NOMO-1 treated with DMSO at 0.1 percent for 48 hours (cell line): ENCODE data around the gene DRD2.
A peak's percentile ranks its signal among the peaks of the same experiment; 100 is the strongest.

ENCODE experiments used
- DNase-seq: peaks from one replicate; lab custom pipeline; 2025; ENCODE audit not compliant: unreplicated experiment; lab: John Stamatoyannopoulos, UW

DRD2 gene

DNA sequence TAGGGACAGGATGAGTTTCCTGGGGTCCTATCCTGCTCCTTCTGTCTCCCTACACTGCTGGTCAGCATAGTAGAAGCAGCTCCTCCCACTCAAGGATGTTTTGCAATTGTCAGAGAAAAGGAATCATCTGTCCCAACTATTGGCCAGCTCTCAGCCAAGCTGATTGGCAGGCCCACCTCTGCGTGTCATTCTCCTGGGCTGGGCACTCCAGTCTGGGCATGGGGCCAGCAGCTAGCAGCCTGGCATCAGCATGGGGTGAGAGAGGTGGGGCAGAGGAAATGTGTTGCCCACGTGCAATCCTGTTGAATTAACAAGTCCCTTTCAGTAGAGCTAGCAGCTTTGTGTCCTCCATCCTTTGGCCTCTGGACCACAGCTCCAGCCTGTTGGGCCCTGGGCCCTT lies 73.5 kb downstream of the DRD2 start:
- no peak for DNase-seq

GRCh38 chr11:113400631-113401230 lies 74.5 kb downstream of the DRD2 start:
- no peak for DNase-seq

DNA sequence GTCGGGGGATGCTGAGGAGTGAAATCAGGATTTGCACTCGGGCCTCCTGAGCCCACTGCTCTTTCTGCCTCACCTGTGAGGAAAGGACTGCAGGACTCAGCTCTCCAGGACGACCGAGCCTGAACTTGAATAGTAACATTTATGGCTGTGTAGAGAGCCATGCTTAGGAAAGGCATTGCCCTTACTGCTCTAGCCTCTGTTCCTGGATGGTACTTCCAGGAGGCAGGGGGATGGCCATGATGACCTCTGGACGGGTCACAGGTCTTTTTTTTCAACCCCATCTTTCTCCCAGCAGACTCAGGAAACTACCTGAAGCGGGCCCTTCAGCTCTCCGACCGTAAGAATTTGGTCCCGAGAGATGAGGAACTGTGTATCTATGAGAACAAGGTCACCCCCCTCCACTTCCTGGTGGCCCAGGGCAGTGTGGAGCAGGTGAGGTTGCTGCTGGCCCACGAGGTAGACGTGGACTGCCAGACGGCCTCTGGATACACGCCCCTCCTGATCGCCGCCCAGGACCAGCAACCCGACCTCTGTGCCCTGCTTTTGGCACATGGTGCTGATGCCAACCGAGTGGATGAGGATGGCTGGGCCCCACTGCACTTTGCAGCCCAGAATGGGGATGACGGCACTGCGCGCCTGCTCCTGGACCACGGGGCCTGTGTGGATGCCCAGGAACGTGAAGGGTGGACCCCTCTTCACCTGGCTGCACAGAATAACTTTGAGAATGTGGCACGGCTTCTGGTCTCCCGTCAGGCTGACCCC lies 76.3 kb downstream of the DRD2 start:
- DNase-seq, result no peak

DNA sequence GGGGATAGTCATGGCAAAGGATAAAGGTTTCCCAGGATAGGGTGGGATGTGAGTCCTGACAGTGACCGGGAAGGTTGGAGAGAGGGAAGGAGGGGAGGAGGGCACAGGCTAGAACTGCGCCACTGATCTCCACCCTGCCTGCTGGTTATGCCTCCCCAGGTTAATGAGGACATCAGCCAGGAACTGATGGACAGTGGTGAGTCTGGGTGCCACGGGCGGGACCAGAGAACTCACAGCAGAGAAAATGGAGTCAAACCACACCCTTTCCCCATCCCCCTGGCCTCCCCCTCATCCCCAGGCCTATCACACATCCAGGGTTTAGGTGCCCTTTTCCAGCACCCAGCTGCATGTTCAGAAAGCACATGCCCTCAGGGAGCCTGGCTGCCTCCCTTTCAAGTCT lies 77.4 kb downstream of the DRD2 start:
- DNase-seq, result no peak

GRCh38 chr11:113397212-113397611 lies 78.0 kb downstream of the DRD2 start:
- no peak for DNase-seq

DNA sequence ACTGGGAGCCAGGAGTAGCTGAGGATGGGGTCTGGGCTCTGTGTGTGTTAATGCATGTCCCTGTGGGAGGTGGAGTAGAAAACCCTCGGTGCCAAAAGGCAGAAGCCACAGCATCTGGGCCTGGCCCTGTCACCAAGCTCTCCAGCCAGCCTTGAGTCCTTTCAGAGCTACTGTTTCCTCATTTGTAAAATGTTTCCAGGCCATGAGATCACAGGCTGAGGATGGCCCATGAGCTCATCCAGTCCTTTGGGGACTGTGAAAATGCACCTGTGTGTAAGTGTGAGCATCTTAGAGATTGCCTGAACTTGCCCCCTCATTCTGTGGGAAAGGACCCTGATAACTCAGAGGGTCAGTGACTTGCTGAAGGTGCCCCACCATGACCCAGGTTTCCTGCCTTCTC lies 78.5 kb downstream of the DRD2 start:
- no peak for DNase-seq

GRCh38 chr11:113395782-113396336 lies 79.3 kb downstream of the DRD2 start:
- no peak for DNase-seq

DNA sequence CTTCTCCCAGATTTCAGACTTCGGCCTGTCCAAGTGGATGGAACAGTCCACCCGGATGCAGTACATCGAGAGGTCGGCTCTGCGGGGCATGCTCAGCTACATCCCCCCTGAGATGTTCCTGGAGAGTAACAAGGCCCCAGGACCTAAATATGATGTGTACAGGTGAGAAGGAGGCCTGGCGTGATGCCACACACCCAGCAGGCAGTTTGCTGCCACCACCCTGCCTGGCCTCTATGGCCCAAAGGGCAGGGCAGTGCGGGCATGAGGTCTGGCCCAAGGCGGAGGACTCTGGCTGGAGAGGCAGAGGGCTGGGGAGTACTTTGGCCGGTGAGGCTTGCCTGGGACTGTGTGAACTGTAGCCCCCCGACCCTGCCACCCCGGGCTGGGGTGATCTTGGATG lies 80.3 kb downstream of the DRD2 start:
- DNase-seq, result no peak

- DNase-seq, result no peak
Measured at GRCh38 chr11:113393501-113393985, 81.7 kb downstream of the DRD2 start.

DNA sequence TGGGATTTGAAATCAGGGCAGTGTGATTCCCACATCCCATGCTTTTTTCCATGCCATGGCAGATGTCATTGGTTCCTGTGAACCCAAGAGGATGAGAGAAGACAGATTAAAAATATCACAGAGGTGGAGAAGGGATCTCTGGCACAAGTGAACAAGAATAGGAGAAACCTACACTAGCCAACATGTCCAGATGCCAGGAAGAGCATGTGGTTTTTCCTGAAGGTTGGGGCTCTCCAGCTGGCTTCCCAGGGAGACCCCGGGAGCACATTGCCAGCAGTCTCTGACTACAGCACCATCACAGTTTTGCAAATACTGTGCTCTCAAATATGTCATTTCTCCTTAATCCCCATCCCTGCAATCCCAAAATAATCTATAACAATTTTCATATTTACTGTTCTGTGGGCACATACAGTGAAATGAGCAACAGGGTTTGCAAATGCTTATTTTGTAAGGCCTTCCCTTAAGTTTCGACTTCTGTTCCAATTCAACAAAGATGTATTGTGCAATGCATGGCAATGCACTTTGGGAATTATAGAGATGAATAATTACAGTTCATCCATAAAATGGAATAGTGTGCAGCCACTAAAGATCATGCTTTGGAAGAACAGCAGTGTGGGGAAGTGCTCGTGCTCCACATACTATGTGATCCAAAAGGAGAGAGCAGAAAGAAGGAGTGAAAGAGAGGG lies 82.8 kb downstream of the DRD2 start:
- DNase-seq, result no peak

- DNase-seq, result no peak
Measured at GRCh38 chr11:113389272-113389671, 85.9 kb downstream of the DRD2 start.

DNA sequence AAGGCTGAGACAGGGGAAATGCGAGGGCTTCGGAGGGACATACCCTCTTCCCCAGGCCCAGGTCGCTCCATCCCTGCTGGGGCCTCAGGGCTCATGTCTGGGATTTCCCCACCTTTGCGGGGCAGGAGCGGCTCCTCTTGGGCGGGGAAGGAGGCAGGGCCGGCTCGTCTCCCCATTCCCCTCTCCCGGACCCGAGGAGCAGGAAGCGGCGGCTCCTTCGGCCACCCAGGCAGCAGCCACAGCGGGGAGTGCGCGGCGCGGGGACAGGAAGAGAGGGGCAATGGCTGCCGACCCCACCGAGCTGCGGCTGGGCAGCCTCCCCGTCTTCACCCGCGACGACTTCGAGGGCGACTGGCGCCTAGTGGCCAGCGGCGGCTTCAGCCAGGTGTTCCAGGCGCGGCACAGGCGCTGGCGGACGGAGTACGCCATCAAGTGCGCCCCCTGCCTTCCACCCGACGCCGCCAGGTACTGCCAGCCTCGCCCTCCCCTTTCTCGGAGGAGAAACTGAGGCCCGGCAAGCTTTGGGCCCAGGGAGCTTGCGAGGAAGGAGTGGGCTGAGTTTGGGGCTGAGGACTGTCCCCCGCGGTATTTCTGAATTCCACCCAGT lies 87.5 kb downstream of the DRD2 start, which contains the start of gene ANKK1:
ANKK1 (plus strand) TSS at position 175 of the 607 bp plus-strand sequence; CDS start at position 281, 106 bp downstream.
- no peak for DNase-seq

DNA sequence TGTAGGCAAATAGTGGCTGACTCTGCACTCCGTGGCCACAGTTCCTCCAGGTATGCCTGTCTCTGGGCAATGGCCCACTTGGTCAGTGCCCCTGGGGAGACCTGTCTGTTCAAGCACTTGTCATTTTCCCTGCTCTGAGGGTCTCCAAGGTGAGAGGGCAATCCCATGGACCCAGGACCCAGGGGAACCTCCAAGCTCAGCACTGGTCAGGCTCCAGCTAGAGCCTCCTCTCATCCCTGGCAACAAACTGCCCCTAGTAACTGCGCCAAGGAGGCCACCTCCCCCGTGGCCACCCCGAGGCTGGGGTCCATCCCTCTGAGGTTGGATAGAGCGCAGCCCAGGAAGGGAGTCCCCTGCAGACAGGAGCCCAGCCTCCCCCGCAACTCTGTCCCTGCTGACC lies 88.3 kb downstream of the DRD2 start:
- no peak for DNase-seq

- no peak for DNase-seq
Measured at GRCh38 chr11:113385749-113386148, 89.4 kb downstream of the DRD2 start.

DNA sequence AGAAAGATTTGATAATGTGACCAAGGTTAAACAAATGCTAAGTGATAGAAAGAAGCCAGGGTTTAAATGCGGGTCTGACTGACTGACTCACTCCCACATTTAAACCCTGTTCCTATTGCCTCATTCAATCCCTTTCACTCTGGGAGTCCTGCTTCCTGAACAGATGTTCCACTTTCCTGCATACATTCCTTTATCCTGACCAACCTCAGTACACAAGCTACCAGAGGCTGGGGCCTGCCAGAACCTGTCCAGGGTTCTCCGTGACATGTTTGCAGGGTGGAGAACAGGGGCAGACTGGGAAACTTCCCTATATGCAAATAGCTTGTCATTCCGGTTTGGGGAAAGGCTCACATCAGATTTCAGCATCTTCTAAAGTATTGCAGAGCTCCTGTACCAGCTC lies 90.6 kb downstream of the DRD2 start:
- no peak for DNase-seq

- no peak for DNase-seq
Measured at GRCh38 chr11:113382121-113382520, 93.1 kb downstream of the DRD2 start.

DNA sequence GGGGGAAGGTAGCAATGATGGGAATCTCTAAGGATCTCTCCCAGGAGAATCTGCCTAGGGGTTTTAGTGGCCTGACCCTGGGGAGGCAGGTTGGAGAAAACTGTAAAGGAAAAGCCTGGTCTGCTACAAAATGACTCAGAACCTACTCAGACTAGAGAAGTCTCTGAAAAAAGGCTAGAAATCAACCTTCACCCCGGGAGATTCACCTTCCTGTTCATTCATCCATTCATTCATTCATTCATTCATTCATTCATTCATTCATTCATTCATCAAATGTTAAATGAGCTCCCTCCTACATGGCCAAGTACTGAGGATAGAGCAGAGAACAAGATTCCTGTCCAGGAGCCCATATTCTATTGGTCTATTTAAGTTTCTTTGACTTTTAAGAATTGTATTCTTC lies 96.5 kb downstream of the DRD2 start:
- DNase-seq, result no peak

DNA sequence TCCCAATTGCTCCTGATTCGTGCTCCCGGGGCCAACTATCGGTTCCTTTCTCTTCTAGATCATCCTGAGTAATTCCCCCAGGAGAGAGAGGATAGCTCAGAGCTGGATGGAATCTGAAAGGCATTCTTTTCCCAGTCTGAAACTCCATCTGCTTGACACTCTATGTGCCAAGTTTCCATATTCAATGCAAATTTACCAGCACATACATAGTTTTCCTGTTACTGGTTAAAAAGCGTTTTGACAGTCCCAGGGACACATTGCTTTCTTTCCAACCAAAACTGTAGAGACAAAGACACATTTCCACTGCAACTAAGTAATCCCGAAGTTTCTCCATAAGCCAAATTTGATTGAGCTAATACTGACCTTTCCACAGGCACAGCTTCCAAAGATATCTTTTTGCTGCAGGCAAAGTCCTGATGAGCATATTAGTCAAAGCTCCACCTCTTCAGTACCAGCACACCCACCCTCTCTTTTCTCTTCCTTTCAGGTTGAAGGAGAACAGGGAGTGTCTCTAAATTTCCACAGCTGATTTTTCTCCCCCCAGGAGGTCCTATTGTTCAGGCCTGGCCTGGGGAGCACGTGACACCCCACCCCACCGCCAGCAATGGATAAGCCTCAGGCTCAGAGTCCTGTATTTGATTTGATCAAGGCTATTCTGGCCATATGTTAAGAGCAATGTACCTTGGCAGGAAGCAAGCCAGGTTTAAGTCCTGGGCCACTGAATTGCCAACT lies 97.4 kb downstream of the DRD2 start:
- DNase-seq, result no peak

- DNase-seq, result peak; percentile 9
Measured at GRCh38 chr11:113376156-113376555, 99.0 kb downstream of the DRD2 start.

GRCh38 chr11:113375402-113375801 lies 99.8 kb downstream of the DRD2 start:
- DNase-seq, result no peak
